Activated T-cell treated with anti-CD3 and anti-CD28 coated beads, Interleukin-2, amount 50 U/mL, for 72 hours (primary cell): ENCODE data around the gene TMUB2. TPM values are rescaled to one million over a fixed set of nuclear protein-coding genes. Genes with fewer than 3 reads are reported as not detected.
"Not testable (repeated sequence)": the region's sequence is repeated elsewhere in the genome, so short reads cannot be mapped to it uniquely, and the experiment has no call there.

ENCODE experiments used
- ATAC-seq, 2 donors: fragments of 150-1000 bp; cut with Tn5 transposase; replicated peaks in 1 of 2; 2 replicates each; pipeline ENCODE4 v1.10.0; 2021; ENCODE audit warnings: moderate library complexity in 2 of 2, mild to moderate bottlenecking in 1 of 2
- DNase-seq, 2 donors: peaks; one replicate each; pipeline ENCODE4 v3.0.0; 2021 to 2022; ENCODE audit warnings: mixed read lengths in 1 of 2
- H3K27ac Mint-ChIP-seq: one replicate; pipeline ENCODE4 v1.8.0; 2022; ENCODE audit warnings: mild to moderate bottlenecking, moderate library complexity, mixed read lengths
- H3K27me3 Mint-ChIP-seq: one replicate; pipeline ENCODE4 v1.8.0; 2022; ENCODE audit warnings: low read depth, mixed read lengths
- H3K36me3 Mint-ChIP-seq, 2 donors: one replicate each; pipeline ENCODE4 v1.8.0; 2022; ENCODE audit warnings: mixed read lengths in 2 of 2, mild to moderate bottlenecking in 1 of 2; ENCODE audit not compliant: insufficient read depth in 2 of 2
- H3K4me1 Mint-ChIP-seq: one replicate; pipeline ENCODE4 v1.8.0; 2022; ENCODE audit warnings: low read depth, mixed read lengths
- H3K4me3 Mint-ChIP-seq, 2 donors: one replicate each; pipeline ENCODE4 v1.8.0; 2022; ENCODE audit warnings: mild to moderate bottlenecking in 2 of 2, mixed read lengths in 2 of 2, moderate library complexity in 2 of 2
- H3K9me3 Mint-ChIP-seq, 2 donors: one replicate each; pipeline ENCODE4 v1.8.0; 2022; ENCODE audit warnings: mixed read lengths in 2 of 2
- total RNA-seq, 2 donors: library from RNA; stranded (reverse); gene quantifications; one replicate each; pipeline ENCODE4 v1.2.3, GENCODE V29; 2022

TMUB2 gene
- 10 to 100 TPM; 40.8 to 46.2 TPM for total RNA-seq

DNA sequence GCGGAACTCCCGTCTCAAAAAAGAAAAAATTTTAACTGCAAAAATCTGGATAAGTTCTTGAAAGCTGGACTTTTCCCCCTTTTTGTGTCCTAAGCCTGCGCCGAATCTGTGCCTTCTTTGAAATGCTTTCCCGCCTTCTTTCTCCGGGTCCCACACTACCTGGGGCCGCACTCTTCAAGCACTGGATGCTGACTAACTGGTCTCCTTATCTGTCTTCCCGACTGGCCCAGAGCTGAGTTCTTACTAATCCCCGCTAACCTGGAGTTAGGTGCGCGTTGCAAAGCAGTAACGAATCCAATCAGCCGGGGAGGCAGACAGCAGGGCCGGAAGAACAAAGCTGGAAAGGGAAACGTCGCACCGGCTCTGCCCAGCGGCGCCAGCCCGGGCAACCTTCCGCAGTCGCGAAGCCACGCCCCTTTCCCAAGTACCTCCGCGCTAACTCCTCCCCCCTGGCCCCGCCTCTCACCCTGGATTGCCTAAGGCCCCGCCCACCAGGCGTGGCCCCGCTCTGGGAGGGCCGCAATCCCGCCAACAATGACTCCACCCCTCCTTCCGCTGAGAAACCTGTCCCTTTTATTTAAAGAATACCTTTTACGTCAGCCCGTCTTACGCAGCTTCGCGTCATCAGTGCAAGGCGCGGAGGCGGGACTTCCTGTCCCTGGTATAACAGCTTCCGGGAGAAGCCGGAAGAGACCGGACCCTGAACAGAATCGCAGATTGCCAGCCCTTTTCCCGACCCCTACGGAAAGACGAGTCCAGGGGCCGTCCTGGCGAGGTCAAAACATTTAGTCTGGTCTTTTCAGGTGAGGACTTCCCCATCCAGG is at the start of gene TMUB2:
TMUB2 (plus strand) TSS at position 666 of the 824 bp plus-strand sequence. CDS start 737 bp downstream, outside the sequence.
- Mint-ChIP-seq H3K4me1 (peaks cover 49% of the 10 kb centered on the region), H3K27me3 (no peaks in the 10 kb centered on the region), H3K4me3 (peak within 1 kb of the TSS; percentile 99 to 100), H3K36me3 (peaks cover 12 to 18% of the 10 kb centered on the region in 2 donors), H3K27ac (peak within 1 kb of the TSS; percentile 99), H3K9me3 (no peaks in the 10 kb centered on the region)
- DNase-seq: peak; percentile 100
- ATAC-seq: peak; percentile 92 to 93

GRCh38 chr17:44137891-44138709 is 48.7 kb upstream of the TMUB2 start:
- peak; percentile 77 to 87 for DNase-seq
- no peaks in the 10 kb centered on the region for H3K36me3 Mint-ChIP-seq
- peaks cover 30% of the 10 kb centered on the region for H3K4me1 Mint-ChIP-seq
- H3K27ac Mint-ChIP-seq: no peak overlapping the region
- H3K9me3 Mint-ChIP-seq: no peaks in the 10 kb centered on the region
- ATAC-seq: peak; percentile 77 to 80
- H3K4me3 Mint-ChIP-seq: peak overlapping the region; percentile 51 to 66
- H3K27me3 Mint-ChIP-seq: no peaks in the 10 kb centered on the region

GRCh38 chr17:44143921-44144320 is 42.9 kb upstream of the TMUB2 start:
- H3K9me3 Mint-ChIP-seq, ATAC-seq, DNase-seq, H3K27ac Mint-ChIP-seq, H3K27me3 Mint-ChIP-seq, H3K4me3 Mint-ChIP-seq: not testable (repeated sequence)
- H3K36me3 Mint-ChIP-seq: peaks cover 1 to 13% of the 10 kb centered on the region in 2 donors
- H3K4me1 Mint-ChIP-seq: peaks cover 20% of the 10 kb centered on the region

DNA sequence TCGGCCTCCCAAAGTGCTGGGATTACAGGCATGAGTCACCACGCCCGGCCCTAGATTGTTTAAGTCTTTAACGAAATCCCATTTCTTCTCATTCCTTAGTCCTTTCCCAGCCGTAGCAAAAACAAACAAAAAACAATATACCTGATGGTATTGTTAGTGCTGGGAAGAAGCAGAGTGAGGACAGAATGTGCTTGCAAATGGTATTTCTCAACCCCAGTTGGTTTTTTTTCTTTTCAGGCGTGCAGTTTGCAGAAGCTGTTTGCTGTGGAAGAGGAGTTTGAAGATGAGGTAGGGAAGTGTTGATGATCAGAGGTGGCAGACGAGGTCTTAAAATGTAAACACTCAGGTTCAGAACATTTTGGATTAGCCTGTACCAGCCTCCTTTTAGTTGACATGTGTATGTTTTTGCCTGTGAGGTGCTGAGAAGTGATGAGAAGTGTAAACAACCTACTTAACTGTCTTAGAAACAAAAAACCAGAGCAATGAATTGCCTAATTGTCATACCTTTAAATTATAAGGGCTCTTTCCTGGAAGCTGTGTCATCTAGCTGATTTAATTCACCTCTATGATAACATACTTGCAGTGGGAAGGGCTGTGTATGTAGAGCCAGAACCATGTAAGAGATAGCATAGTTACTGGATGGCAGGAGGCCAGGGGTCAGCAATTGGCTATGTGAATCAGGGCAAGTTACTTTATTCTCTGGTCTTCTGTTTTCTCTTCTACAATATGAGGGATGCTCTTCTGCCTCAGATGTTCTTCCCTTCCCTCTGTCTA is 41.6 kb upstream of the TMUB2 start:
- DNase-seq: no peak
- Mint-ChIP-seq H3K27me3 (no peaks in the 10 kb centered on the region), H3K4me3 (no peak overlapping the region), H3K4me1 (peaks cover 25% of the 10 kb centered on the region), H3K36me3 (peaks cover 3 to 17% of the 10 kb centered on the region in 2 donors), H3K9me3 (no peaks in the 10 kb centered on the region), H3K27ac (no peak overlapping the region)
- ATAC-seq: no peak

GRCh38 chr17:44146375-44147346 is 40.1 kb upstream of the TMUB2 start:
- no peak overlapping the region for H3K4me3 Mint-ChIP-seq
- H3K4me1 Mint-ChIP-seq: peaks cover 23% of the 10 kb centered on the region
- DNase-seq (no peak), ATAC-seq (no peak)
- no peaks in the 10 kb centered on the region for H3K9me3 Mint-ChIP-seq
- H3K27me3 Mint-ChIP-seq: no peaks in the 10 kb centered on the region
- no peak overlapping the region for H3K27ac Mint-ChIP-seq
- H3K36me3 Mint-ChIP-seq: peaks cover 3 to 25% of the 10 kb centered on the region in 2 donors

GRCh38 chr17:44147812-44148211 is 39.0 kb upstream of the TMUB2 start:
- H3K4me3 Mint-ChIP-seq: no peak overlapping the region
- ATAC-seq: no peak
- peaks cover 3 to 28% of the 10 kb centered on the region in 2 donors for H3K36me3 Mint-ChIP-seq
- no peak overlapping the region for H3K27ac Mint-ChIP-seq
- peaks cover 18% of the 10 kb centered on the region for H3K4me1 Mint-ChIP-seq
- DNase-seq: no peak
- no peaks in the 10 kb centered on the region for H3K27me3 Mint-ChIP-seq
- H3K9me3 Mint-ChIP-seq: no peaks in the 10 kb centered on the region

- not testable (repeated sequence) for DNase-seq, H3K4me3 Mint-ChIP-seq, H3K27ac Mint-ChIP-seq, H3K9me3 Mint-ChIP-seq, ATAC-seq, H3K27me3 Mint-ChIP-seq
- H3K4me1 Mint-ChIP-seq: peaks cover 18% of the 10 kb centered on the region
- H3K36me3 Mint-ChIP-seq: peaks cover 3 to 31% of the 10 kb centered on the region in 2 donors
Measured at GRCh38 chr17:44149066-44149465, 37.7 kb upstream of the TMUB2 start.

DNA sequence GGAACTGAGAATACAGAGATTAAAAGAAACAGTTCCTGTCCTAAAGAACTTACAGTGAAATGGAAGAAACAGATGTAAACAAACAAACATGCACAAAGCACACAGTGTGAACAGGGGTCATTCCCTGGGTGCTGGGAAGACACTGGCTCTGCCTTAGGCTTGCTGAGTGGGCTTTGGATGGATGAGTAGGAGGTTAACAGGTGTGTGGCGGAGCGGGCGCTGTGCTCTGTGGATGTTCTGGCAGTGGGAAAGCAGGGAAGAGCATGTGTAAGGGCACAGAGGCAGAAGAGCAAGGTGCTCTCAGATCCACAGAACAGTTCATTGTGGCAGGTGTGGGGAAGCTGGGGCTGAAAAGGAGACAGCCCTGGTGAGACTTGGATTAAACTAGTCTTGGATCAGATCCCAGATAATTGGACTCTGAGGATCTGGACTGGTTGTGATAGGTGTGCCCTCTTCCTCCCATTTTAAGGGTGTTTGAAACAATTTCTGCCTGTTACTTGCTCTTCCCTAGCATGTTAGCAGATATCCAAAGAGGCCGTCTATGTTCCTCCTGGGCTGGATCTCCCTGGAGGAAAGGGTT is 36.9 kb upstream of the TMUB2 start:
- DNase-seq (no peak), ATAC-seq (no peak)
- Mint-ChIP-seq H3K27me3 (no peaks in the 10 kb centered on the region), H3K36me3 (peaks cover 6 to 31% of the 10 kb centered on the region in 2 donors), H3K9me3 (no peaks in the 10 kb centered on the region), H3K4me1 (peaks cover 18% of the 10 kb centered on the region), H3K4me3 (peak overlapping the region in 1 of 2 donors; percentile 46), H3K27ac (no peak overlapping the region)

GRCh38 chr17:44152875-44153274 is 33.9 kb upstream of the TMUB2 start:
- no peaks in the 10 kb centered on the region for H3K27me3 Mint-ChIP-seq
- DNase-seq (no peak), ATAC-seq (no peak)
- H3K4me1 Mint-ChIP-seq: peaks cover 12% of the 10 kb centered on the region
- H3K36me3 Mint-ChIP-seq: peaks cover 7 to 28% of the 10 kb centered on the region in 2 donors
- H3K4me3 Mint-ChIP-seq: no peak overlapping the region
- no peak overlapping the region for H3K27ac Mint-ChIP-seq
- H3K9me3 Mint-ChIP-seq: no peaks in the 10 kb centered on the region

DNA sequence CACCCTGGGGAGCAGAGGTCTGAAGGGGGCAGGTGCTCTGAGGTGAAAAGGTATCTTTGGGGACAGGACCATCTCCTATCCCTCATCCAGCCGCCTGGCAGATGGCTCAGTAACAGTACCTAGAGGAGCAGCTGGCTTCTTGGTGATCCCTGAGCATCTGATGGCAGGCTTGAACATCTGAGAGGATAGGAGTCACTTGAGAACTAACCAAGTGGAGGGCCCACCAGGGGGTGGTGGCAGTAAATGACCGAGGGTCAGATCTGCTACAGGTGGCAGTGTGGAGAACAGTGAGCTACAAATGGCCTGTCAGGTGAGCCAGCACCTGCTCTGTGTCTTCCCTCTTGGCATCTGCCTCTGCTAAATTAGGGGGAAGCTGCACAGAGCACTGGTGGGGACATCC is 31.3 kb upstream of the TMUB2 start:
- peaks cover 4 to 20% of the 10 kb centered on the region in 2 donors for H3K36me3 Mint-ChIP-seq
- no peaks in the 10 kb centered on the region for H3K27me3 Mint-ChIP-seq
- DNase-seq (no peak), ATAC-seq (no peak)
- H3K27ac Mint-ChIP-seq: no peak overlapping the region
- H3K4me1 Mint-ChIP-seq: peaks cover 6% of the 10 kb centered on the region
- no peaks in the 10 kb centered on the region for H3K9me3 Mint-ChIP-seq
- H3K4me3 Mint-ChIP-seq: no peak overlapping the region

GRCh38 chr17:44159519-44160210 is 27.1 kb upstream of the TMUB2 start:
- DNase-seq (peak; percentile 21 to 23), ATAC-seq (peak; percentile 22 to 61)
- Mint-ChIP-seq H3K27me3 (no peaks in the 10 kb centered on the region), H3K9me3 (no peaks in the 10 kb centered on the region), H3K4me1 (peaks cover 5% of the 10 kb centered on the region), H3K4me3 (no peak overlapping the region), H3K36me3 (peaks cover 1 to 12% of the 10 kb centered on the region in 2 donors), H3K27ac (peak overlapping the region; percentile 71)
